Cardiac fibroblast (primary cell): ENCODE measurements around the gene PXDN.

Source experiments
- DNase-seq, 2 donors: peaks; one replicate each; pipeline versions ENCODE4 v3.0.0 to v3.0.0-alpha.2; 2010; ENCODE audit warnings: low read depth in 2 of 2
- H3K4me3 ChIP-seq, 2 donors: replicated peaks in 1 of 2; 1 replicate in 1 of 2; 2 replicates in 1 of 2; pipeline ENCODE4 v1.5.1; 2011; ENCODE audit warnings: low read depth in 2 of 2, low read length in 2 of 2, mild to moderate bottlenecking in 2 of 2, moderate library complexity in 1 of 2
- TF ChIP-seq, protein P1 (sequence below): IDR thresholded peaks from one replicate; pipeline ENCODE4 v1.5.1; 2011; ENCODE audit warnings: low read depth, mild to moderate bottlenecking, low read length, inconsistent platforms

The PXDN gene

DNA sequence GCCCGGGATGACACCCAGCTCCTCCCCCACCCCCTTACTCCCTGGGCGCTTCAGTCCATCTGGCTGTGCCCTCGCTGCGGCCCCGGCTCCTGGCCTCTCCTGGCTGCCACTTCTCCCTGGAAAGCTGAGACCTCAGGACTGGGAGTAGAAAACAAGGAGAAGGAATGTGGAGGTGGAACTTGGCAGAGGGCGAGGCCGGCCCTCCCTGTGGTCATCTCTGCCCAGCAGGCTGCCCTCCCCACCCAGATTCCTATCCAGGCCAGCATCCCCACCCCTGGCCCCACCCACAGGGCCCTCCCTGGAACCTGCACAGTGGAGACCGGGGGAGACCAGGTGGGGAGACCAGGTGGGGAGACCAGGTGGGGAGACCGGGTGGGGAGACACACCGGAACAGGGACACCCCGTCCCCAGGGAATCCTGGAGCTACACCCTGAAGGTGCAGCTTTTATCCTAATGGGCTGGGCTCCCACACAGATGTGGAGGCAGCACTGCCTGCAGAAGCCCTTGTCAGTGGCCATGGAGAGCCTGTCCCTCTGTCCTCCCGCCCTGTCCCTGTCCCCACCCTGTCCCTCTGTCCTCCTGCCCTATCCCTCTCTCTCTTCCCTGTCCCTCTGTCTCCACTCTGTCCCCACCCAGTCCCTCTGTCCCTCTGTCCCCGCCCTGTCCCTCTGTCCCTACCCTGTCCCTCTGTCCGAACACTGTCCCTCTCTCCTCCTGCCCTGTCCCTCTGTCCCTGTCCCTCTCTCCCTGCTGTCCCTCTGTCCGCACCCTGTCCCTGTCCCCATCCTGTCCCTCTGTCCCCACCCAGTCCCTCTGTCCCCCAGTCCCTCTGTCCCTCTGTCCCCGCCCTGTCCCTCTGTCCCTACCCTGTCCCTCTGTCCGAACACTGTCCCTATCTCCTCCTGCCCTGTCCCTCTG, 157.1 kb downstream of the PXDN start:
- TF ChIP-seq, protein P1, sequence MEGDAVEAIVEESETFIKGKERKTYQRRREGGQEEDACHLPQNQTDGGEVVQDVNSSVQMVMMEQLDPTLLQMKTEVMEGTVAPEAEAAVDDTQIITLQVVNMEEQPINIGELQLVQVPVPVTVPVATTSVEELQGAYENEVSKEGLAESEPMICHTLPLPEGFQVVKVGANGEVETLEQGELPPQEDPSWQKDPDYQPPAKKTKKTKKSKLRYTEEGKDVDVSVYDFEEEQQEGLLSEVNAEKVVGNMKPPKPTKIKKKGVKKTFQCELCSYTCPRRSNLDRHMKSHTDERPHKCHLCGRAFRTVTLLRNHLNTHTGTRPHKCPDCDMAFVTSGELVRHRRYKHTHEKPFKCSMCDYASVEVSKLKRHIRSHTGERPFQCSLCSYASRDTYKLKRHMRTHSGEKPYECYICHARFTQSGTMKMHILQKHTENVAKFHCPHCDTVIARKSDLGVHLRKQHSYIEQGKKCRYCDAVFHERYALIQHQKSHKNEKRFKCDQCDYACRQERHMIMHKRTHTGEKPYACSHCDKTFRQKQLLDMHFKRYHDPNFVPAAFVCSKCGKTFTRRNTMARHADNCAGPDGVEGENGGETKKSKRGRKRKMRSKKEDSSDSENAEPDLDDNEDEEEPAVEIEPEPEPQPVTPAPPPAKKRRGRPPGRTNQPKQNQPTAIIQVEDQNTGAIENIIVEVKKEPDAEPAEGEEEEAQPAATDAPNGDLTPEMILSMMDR = no peak
- no peak overlapping the region for H3K4me3 ChIP-seq
- peak in 1 of 2 donors; percentile 14 for DNase-seq

DNA sequence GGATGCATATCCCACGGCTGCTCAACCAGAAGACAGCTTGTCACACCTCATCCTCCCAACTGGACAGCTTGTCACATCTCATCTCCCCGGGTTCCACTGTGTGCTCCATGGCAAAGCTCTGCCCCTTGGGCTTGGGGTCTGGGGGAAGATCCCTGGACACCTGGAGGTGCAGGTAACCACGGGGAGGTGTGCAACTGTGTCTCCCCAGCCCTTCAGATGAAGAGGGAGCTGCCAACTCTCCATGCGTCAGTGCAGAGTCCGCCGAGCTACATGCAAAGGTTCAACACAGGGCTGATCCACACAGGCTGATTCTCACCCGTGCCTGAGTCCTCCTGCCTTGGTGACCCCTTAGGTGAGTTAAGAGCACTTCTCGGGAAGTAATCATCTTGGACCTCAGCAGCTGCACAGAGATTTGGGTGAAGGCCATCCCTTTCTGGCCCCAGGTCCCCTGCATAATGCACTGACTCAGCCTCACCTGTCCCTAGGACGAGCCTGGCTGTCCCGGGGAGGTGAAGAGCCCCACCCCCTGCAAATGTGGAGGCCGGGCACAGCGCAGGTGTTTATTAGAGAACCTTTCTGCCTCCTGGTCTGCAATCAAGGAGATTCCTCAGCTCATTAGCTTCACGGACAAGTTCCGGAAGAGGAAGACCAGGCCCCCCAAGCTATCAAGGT, 157.9 kb downstream of the PXDN start:
- TF ChIP-seq, protein P1 = no peak
- no peak for DNase-seq
- H3K4me3 ChIP-seq = no peak overlapping the region

DNA sequence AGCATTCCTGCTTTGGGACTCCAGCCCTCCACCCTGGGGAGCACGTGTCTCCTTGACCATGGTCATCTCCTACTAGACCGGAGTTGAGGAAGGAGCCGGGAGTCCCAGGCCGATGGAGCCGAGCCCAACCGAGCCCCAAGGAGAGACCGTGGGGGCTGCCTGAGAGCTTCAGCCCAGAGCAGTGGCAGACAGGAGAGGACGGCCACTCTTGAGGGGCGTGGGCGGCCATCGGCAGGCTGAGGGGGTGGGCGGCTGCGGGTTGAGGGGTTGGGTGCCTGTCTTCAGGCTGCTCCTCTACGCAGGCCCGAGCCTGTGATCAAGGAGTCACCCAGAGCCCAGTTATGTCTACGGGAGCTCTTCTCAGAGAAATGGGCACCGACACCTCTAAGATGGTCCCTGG, 158.7 kb downstream of the PXDN start:
- DNase-seq = no peak
- H3K4me3 ChIP-seq = no peak overlapping the region
- TF ChIP-seq, protein P1 = no peak

DNA sequence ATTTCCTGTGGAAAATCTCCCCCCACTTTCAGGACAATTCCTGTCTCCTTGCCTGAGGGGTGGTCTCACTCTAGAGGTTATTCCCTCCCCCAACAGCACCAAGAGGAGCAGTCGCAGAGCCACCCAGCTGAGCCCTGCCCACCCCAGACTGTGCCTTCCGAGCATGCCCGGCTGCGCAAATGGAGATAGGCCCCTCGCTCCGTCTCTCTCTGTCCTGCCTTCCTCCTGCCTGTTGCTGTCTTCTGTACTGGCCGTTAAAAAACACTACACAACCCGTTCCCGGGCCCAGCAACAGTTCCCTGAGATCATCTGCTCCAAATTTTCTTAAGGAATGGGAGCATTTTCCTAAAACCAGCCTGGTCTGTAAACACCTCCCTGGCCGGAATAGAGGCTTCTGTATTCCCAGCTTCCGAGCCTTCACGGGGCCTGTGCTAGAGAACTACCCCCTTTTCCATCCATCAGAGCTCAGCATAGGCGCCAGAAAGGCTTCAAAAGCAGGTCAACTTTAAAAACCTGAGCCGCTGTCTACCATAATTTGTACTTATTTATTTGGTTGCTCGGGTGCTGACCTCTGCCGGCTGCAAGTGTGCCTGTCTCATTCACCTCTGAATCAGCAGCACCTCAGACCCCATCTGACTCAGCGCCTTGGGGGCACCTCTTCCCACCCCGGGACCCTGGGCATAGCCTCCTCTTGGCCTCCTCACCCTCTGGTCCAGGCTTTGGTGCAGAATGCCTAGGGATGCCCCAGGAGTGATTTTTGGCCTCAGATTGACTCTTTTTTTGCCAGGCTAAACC, 159.4 kb downstream of the PXDN start:
- no peak overlapping the region for H3K4me3 ChIP-seq
- peak in 1 of 2 donors; percentile 6 for DNase-seq
- TF ChIP-seq, protein P1 = peak; percentile 25

DNA sequence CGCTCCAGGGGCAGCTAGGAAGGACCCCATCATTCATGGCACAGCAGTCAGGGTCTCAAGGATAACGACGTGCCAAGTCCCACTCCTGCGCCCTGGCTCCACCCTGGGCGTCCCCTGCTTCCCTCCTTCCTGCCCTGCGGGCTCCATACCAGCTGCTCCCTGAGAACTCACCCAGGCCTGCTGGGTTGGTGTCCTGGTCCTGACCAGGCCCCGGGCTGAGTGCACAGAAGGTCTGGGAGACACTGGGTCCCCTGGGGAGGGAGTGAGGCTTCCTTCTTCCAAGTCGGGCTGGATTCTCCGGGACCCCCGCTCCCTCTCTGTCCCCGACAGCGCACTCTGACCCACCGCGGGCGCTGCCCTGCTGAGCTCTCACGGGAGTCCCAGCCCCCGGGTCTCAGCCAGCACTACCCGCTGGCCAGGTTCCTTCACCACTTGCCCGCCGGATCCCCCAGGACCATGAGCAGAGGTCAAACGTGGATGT, 160.2 kb downstream of the PXDN start:
- no peak overlapping the region for H3K4me3 ChIP-seq
- TF ChIP-seq, protein P1 = no peak
- DNase-seq = no peak

DNA sequence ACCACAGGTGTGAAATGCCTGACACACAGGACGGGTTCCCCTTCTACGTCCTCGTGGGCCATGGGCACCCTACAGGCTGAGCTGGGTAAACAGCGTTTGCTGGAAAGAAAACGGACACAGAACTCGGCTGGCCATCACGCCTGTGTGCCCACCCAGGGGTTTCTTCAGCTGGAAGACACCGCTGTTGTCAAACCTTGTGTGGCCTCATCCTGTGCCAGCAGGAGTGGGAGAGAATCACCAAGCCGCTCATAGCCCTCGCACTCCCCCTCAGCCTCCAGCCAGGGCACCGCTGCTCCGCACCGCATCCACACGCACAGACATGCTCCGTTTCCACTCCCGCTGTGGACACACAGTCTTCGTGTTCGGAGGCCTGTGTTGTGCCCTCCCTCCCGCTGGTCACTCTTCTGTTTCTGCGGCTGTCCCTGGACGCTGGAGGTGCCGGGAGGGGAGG, 161.4 kb downstream of the PXDN start:
- H3K4me3 ChIP-seq = no peak overlapping the region
- no peak for DNase-seq
- TF ChIP-seq, protein P1 = no peak
